ENCODE results near the gene TOMM22.

The TOMM22 gene

GRCh38 chr22:38728871-38729796, 47.4 kb downstream of the TOMM22 start:
- TF ChIP-seq CTCF (IDR thresholded peaks at IDR 0.05; ENCODE audit: insufficient read depth, missing control alignments) = no peak
- DNase-seq (ENCODE audit: insufficient read length, low spot score) (no peak), FAIRE-seq (no peak)

GRCh38 chr22:38729946-38730345, 48.2 kb downstream of the TOMM22 start:
- no peak for TF ChIP-seq CTCF (IDR thresholded peaks at IDR 0.05; ENCODE audit: insufficient read depth, missing control alignments)
- DNase-seq (ENCODE audit: insufficient read length, low spot score) (no peak), FAIRE-seq (no peak)

GRCh38 chr22:38730411-38730871, 48.7 kb downstream of the TOMM22 start:
- no peak for TF ChIP-seq CTCF (IDR thresholded peaks at IDR 0.05; ENCODE audit: insufficient read depth, missing control alignments)
- no peak for FAIRE-seq
- no peak for DNase-seq (ENCODE audit: insufficient read length, low spot score)

GRCh38 chr22:38731703-38732161, 50.0 kb downstream of the TOMM22 start:
- FAIRE-seq = no peak
- no peak for DNase-seq (ENCODE audit: insufficient read length, low spot score)
- TF ChIP-seq CTCF (IDR thresholded peaks at IDR 0.05; ENCODE audit: insufficient read depth, missing control alignments) = no peak

GRCh38 chr22:38732251-38732815, 50.6 kb downstream of the TOMM22 start:
- no peak for DNase-seq (ENCODE audit: insufficient read length, low spot score)
- TF ChIP-seq CTCF (IDR thresholded peaks at IDR 0.05; ENCODE audit: insufficient read depth, missing control alignments) = no peak
- no peak for FAIRE-seq

GRCh38 chr22:38733329-38733723, 51.6 kb downstream of the TOMM22 start:
- FAIRE-seq (no peak), DNase-seq (ENCODE audit: insufficient read length, low spot score) (no peak)
- TF ChIP-seq CTCF (IDR thresholded peaks at IDR 0.05; ENCODE audit: insufficient read depth, missing control alignments) = peak; percentile 52

Measured in D721Med (cell line).